Measurements from ENCODE around the gene IL36RN.

DNA sequence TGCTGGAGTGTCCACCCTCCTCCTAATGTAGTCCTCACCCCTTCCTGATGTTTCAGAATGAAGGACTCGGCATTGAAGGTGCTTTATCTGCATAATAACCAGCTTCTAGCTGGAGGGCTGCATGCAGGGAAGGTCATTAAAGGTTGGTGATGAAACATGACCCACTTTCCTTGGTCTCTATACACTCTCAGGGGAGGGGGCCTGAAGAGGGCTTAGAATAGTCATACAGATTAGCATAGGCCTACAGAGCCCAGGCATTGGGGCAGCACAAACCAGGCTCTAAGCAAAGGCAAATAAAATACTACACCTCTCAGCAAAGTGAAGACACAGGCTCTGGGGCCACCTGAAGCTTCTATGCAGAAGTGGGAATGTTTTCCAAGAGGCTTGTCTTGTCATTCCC lies 1.8 kb downstream of the IL36RN start:
- TF ChIP-seq, protein P1, sequence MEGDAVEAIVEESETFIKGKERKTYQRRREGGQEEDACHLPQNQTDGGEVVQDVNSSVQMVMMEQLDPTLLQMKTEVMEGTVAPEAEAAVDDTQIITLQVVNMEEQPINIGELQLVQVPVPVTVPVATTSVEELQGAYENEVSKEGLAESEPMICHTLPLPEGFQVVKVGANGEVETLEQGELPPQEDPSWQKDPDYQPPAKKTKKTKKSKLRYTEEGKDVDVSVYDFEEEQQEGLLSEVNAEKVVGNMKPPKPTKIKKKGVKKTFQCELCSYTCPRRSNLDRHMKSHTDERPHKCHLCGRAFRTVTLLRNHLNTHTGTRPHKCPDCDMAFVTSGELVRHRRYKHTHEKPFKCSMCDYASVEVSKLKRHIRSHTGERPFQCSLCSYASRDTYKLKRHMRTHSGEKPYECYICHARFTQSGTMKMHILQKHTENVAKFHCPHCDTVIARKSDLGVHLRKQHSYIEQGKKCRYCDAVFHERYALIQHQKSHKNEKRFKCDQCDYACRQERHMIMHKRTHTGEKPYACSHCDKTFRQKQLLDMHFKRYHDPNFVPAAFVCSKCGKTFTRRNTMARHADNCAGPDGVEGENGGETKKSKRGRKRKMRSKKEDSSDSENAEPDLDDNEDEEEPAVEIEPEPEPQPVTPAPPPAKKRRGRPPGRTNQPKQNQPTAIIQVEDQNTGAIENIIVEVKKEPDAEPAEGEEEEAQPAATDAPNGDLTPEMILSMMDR (conservative IDR thresholded peaks at IDR 0.05; ENCODE audit: low read length) = no peak
- TF ChIP-seq EZH2phosphoT487 (IDR thresholded peaks at IDR 0.05; ENCODE audit: borderline replicate concordance, low read depth, low read length) = no peak

Measured in OCI-LY7 (cell line).